Articular chondrocyte of knee joint (primary cell): ENCODE data around the gene TIAL1. TPM values are rescaled to one million over a fixed set of nuclear protein-coding genes. Genes with fewer than 3 reads are reported as not detected.

Experiments
- total RNA-seq: library from RNA; depleted of rRNA; stranded (reverse); fragments of >200 nt; gene quantifications from 2 replicates; pipeline ENCODE4 v1.2.3, GENCODE V29; 2012

The TIAL1 gene, protein sequence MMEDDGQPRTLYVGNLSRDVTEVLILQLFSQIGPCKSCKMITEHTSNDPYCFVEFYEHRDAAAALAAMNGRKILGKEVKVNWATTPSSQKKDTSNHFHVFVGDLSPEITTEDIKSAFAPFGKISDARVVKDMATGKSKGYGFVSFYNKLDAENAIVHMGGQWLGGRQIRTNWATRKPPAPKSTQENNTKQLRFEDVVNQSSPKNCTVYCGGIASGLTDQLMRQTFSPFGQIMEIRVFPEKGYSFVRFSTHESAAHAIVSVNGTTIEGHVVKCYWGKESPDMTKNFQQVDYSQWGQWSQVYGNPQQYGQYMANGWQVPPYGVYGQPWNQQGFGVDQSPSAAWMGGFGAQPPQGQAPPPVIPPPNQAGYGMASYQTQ
- total RNA-seq, result 58.5 and 60.2 TPM in 2 replicates

GRCh38 chr10:119596537-119597404, at the start of gene TIAL1:
Gene TIAL1 (minus strand): TSS chr10:119596964. CDS start chr10:119596465, 499 bp downstream.

GRCh38 chr10:119542357-119542987, 54.3 kb downstream of the TIAL1 start, which contains the start of gene RGS10:
Gene RGS10 (minus strand): TSS chr10:119542719. CDS start chr10:119542638, 81 bp downstream.

Other genes starting within 250 kb of the TIAL1 start
- gene RGS10, start 54.2 kb downstream of the TIAL1 start, total RNA-seq, result 32.3 and 32.7 TPM in 2 replicates
- gene BAG3, start 54.4 kb upstream of the TIAL1 start, total RNA-seq, result 14.5 and 15.7 TPM in 2 replicates
- gene INPP5F, start 129.1 kb upstream of the TIAL1 start, total RNA-seq, result 11.9 and 13.3 TPM in 2 replicates